HG03460 (cell line): ENCODE data around the gene SPTBN5.

Experiments used
- ATAC-seq: cut with Tn5 transposase; IDR thresholded peaks from one replicate; pipeline ENCODE4 v1.9.1; 2021; ENCODE audit not compliant: unreplicated experiment

SPTBN5 gene

DNA sequence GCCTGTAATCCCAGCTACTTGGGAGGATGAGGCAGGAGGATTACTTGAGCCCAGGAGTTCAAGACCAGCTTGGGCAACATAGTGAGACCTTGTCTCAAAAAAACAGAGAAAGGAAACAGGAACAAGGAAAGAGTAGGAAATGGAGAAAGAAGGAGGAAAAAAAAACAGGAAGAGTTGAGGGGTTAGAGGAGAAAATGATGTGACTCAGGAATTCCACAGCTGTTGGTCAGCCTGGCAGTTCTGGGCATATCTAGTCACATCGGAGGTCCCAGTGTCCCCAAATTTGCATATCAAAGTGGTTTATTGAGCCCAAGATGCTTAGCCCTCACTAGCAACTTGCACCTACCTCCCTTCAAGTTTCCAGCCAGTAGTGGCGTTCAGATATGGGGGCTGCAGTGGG is 84.7 kb downstream of the SPTBN5 start:
- ATAC-seq, result no peak

DNA sequence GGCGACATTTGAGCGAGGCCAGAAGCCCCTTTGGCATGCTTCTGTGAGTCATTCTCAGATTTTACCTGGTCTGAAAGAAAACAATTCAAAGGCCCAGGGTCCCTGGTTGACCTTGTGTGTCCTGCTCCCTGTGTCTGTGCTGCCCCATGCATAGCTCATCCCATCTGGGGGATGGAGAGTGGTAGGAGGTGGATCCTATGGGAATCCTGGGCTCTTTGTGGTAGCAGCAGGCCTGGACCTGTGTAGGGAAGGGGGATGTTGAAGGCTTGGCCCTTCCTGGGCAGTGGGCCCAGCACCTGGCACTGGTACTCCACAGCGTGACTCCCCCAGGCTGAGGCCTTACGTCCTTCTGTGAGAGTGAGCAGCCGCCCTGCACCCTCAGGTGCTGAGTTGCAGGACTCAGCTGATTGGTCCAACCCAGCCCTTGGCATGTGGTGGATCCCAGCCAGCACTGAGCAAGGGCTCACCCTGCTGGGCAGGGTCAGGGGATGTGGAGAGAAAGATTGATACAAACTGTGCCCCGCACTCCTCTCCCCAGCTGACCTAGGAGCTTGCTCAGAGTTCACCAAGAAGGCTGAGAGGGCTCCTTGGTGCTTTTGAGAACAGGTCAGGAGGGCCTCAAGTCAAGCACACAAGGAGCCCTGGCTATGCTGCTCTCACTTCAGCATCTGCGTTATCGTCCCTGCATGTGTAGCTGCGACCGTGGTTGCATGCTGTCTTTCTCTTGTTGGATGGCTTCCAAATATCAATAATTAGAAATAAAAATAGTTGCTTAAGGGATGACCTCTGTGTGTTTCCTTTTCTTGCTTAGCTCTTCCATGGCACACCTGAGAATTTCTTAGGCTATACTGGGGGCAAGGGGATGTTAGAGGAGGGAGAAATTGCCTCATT is 87.3 kb downstream of the SPTBN5 start:
- ATAC-seq, result no peak

DNA sequence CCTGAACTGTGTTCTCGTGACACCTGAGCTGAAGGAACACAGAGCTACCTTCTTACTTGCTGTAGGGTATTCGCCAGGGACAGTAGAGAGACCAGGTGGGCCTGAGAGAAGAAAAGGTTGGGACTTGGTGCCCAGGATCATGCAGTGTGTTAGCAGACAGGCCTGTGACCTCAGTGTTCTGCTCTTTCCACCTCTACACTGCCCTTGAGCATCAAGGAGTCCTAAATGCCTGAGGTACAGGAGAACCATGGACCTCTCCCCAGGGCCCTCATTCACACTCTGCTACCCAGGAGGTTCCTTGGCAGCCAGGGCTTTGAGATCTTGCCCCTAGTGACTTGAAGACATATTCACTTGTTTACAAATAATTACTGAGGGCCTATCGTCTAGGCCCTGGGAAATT is 88.1 kb downstream of the SPTBN5 start:
- no peak for ATAC-seq

DNA sequence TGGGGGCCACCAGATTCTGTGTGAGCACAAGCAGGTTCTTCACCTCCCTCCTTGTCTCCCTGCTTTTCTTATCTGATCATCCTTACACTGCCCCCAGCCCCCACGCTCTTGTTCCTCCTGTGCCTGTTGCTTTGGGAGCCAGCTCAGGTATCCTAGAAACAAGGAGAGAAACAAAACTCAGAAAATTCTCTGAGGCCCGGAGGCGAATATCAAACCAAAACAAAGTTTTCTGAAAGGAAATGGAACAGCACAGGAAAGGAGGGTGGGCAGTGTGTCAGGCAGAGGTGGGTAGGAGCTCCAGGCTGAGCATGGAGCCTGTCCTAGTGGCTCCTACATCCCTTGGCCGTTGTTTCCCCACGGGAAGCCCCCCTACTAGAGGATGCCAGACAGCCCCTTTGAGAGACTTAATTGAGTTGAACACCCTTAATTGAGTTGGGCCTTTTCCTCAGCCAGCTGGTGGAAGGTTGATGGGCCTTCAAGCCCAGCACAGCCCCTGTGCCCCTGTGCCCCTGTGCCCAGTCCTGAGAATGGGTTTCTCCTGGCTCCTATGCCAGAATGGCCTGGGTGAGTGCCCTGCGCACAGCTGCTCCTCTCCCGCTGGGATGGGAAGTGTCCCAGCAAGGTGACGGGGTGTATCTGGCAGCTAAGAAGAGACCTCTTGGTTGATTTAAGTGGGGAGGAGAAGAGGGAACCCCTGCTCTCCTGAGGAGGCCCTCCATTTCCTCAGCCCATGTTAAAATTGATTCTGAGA is 88.8 kb downstream of the SPTBN5 start:
- no peak for ATAC-seq

DNA sequence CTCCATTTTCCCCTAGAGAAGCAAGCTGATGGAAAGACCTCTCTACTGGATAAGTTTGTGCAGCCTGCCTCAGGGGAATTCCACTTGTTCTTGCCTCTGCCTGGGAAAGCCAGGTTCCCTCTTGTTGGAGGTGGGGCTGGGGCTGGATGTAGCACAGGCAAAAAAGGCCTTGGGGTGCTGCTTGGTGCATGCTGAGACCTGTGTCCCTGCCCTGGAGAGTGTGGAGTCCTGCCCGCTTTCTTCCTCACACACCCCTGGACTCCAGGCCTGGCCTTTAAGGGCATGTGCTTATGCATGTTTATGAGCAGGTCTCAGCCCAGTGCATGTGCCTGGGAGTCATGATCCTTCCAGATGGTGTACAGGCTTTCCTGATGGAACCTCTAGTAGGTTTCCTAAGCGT is 89.5 kb downstream of the SPTBN5 start:
- ATAC-seq, result no peak

DNA sequence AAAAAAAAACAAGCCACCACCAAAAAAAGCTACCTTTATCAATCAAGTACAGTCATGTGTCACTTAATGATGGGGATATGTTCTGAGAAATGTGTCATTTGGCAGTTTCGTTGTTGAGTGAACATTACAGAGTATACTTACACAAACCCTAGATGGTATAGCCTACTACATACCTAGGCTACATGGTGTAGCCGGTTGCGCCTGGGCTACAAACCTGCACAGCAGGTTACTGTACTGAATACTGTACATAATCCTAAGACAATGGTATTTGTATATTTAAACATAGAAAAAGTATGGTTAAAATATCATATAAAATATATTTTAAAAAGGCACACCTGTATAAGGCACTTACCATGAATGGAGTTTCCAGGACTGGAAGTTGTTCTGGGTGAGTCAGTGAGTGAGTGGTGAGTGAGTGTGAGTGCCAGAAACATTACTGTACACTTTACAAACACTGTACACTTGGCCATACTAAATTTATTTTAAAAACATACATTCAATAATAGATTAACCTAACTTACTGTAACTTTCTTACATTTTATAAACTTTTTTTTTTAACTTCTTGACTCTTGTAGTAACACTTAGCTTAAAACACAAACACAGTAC is 91.9 kb downstream of the SPTBN5 start:
- no peak for ATAC-seq

DNA sequence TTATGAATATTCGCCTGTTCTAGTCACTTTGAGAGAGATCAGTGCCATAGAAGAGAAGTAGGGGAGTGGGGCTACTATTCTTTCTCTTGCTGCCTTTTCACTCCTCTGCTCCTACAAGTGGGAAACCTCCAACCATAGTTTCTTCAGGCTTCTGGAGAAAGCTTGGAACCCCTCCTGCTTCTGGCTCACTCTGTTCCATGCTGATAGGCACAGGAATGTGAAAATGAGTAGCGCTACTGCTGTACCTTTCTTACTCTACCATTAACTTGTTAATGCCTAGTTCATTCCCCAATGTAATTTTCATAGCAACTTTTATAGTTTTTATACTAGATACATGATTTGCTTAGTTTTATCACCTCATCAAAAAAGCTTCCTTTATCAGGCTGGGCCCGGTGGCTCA is 92.7 kb downstream of the SPTBN5 start:
- ATAC-seq, result no peak

DNA sequence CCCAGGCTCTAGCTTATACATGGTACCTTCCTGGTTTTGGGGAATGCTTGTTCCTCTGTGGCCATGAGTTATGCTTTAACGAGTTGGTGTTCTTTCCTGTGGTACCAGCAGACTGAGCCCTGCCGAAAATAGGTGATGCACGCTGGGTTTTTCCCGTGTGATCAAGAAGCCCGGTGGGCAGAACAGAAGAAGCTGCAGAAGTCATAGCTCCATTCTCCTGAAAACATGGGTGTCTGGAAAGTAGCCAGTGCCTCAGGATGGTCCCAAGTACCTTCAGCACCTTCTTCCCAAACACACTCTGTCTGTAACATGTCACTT is 94.4 kb downstream of the SPTBN5 start:
- no peak for ATAC-seq

DNA sequence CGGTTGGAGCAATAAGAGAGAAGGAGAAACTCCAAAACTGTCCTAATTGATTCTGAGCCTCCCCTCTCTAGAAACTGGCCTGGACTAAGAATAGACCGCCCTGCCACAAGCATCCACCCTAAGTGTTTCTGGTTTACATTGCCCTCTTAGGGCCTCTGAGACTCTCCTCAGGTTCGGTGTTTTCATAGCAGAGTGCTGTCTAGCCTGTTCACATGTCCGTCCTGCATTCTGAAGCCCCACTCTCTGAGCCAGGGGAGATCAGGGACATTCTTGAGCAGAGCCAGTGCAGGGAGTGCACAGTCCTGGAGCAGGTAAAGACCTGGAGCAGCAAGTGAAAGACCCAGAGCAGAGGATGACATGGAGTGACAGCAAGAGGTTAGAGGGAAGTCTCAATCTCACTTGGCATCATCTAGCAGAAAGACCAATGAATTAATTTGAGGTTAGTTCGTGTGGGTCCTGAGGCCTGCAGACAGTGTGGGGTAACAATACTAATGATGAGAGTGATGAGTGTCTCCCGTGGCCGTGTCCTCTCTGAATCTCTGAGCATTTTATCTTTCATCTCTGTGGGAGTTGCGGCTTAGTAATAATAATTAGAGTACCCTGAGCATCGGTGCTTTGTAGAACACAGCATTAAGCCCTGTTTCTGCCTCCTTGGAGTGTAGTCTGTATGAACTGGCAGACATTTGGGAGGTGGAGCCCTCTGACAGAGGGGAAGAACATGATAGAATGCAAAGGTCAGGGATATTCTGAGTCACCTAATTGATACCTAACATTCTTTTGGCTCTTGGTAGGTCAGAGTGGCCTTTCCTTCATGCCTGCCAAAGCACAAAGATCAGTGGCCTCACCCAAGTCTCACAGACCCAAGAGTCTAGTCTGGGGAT is 95.0 kb downstream of the SPTBN5 start:
- no peak for ATAC-seq
